ENCODE data around the gene MFAP2. TPM values are rescaled to one million over a fixed set of nuclear protein-coding genes. Genes with fewer than 3 reads are reported as not detected.

The MFAP2 gene
- total RNA-seq, 1 experiment from 2014 or later: 141 TPM

DNA sequence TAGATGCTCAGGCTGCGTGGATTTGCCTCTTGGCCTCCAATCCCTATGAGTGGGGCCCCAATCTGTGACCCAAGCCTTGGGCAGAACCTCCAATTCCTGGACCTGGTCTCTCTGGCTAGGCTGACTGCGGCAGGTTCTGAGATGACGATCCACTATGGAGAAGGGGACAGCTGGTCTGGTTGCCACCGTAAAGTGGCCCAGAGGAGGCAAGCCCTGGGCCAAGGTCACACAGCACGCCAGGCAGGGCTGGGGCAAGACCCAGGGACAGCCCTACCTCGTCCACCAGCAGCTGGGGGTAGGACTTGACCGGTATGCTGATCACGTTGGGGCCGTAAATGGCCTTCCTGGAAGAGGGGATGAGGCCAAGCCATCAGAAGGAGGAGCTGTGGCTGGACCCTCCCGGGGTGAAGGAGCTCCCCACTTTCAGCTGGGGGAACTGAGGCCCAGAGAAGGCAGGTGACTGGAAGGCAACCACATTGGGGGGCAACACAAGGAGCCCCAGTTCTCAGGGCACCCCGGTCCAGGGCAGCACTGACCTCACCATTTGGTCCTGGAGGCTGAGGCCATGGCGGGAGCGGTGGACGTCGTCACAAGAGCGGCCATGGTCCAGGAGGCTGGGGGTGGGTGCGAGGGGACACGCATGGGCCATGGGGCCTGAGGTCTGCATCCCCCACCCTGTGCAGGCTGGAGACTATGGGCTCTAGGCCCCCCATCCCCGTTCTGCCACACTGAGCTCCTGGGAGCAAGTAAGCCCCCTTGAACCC, 21.5 kb upstream of the MFAP2 start:
- no peak for TF ChIP-seq TP53 (CRISPR knock-in tag; IDR thresholded peaks at IDR 0.05)
- TF ChIP-seq, protein P1, sequence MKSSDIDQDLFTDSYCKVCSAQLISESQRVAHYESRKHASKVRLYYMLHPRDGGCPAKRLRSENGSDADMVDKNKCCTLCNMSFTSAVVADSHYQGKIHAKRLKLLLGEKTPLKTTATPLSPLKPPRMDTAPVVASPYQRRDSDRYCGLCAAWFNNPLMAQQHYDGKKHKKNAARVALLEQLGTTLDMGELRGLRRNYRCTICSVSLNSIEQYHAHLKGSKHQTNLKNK (CRISPR knock-in tag; IDR thresholded peaks at IDR 0.05): no peak
- TF ChIP-seq RORB (CRISPR knock-in tag; IDR thresholded peaks at IDR 0.05): no peak
- no peak for TF ChIP-seq ZBTB21 (CRISPR knock-in tag; IDR thresholded peaks at IDR 0.05; ENCODE audit: borderline replicate concordance)
- TF ChIP-seq, protein P2, sequence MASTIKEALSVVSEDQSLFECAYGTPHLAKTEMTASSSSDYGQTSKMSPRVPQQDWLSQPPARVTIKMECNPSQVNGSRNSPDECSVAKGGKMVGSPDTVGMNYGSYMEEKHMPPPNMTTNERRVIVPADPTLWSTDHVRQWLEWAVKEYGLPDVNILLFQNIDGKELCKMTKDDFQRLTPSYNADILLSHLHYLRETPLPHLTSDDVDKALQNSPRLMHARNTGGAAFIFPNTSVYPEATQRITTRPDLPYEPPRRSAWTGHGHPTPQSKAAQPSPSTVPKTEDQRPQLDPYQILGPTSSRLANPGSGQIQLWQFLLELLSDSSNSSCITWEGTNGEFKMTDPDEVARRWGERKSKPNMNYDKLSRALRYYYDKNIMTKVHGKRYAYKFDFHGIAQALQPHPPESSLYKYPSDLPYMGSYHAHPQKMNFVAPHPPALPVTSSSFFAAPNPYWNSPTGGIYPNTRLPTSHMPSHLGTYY (CRISPR knock-in tag; IDR thresholded peaks at IDR 0.05): no peak
- TF ChIP-seq KAT7 (CRISPR knock-in tag; IDR thresholded peaks at IDR 0.05; ENCODE audit: borderline replicate concordance): no peak
- no peak for TF ChIP-seq ETV6 (CRISPR knock-in tag; IDR thresholded peaks at IDR 0.05)
- DNase-seq (ENCODE audit: low spot score) (no peak), ATAC-seq (no peak)
- Mint-ChIP-seq H3K27me3 (ENCODE audit: low read depth) (no peaks in the 10 kb centered on the region), H3K27ac (no peak overlapping the region), H3K4me1 (peaks cover 1% of the 10 kb centered on the region), H3K4me3 (no peak overlapping the region), H3K36me3 (peaks cover 22% of the 10 kb centered on the region), H3K9me3 (no peaks in the 10 kb centered on the region)
- ChIA-PET CTCF (interaction anchor here (1.1 to 5.4 kb wide), 3 partner anchors 11 to 41 kb away, joined by 5 to 67 read pairs (median 5); no protein-coding TSS in a partner anchor), POLR2A (interaction anchor here (0.5 to 0.6 kb wide), 2 partner anchors 113 to 188 kb away, joined by 3 read pairs; no protein-coding TSS in a partner anchor)

GRCh38 chr1:16999863-17000262, 19.4 kb upstream of the MFAP2 start:
- Mint-ChIP-seq H3K4me1 (no peaks in the 10 kb centered on the region), H3K9me3 (no peaks in the 10 kb centered on the region), H3K27ac (no peak overlapping the region), H3K4me3 (no peak overlapping the region), H3K27me3 (ENCODE audit: low read depth) (no peaks in the 10 kb centered on the region), H3K36me3 (peaks cover 22% of the 10 kb centered on the region)
- ChIA-PET CTCF (interaction anchor here (0.6 to 5.4 kb wide), 20 partner anchors 9 to 286 kb away, joined by 3 to 67 read pairs (median 4); partner anchors contain the start of genes ATP13A2 and MFAP2), POLR2A (interaction anchor here (0.6 kb wide), 1 partner anchor 1304 kb away, joined by 3 read pairs; no protein-coding TSS in a partner anchor)
- no peak for DNase-seq (ENCODE audit: low spot score)
- ATAC-seq: peak; percentile 51
- TF ChIP-seq KAT7 (CRISPR knock-in tag; IDR thresholded peaks at IDR 0.05; ENCODE audit: borderline replicate concordance) (no peak), ZNF416 (CRISPR knock-in tag; IDR thresholded peaks at IDR 0.05) (no peak), E2F1 (CRISPR knock-in tag; IDR thresholded peaks at IDR 0.05) (no peak), PRRX2 (CRISPR knock-in tag; IDR thresholded peaks at IDR 0.05) (no peak), ZNF219 (CRISPR knock-in tag; IDR thresholded peaks at IDR 0.05; ENCODE audit: borderline replicate concordance) (no peak), NFE2L1 (CRISPR knock-in tag; IDR thresholded peaks at IDR 0.05) (no peak), SOX15 (CRISPR knock-in tag; IDR thresholded peaks at IDR 0.05) (no peak), ARID4B (CRISPR knock-in tag; IDR thresholded peaks at IDR 0.05; ENCODE audit: borderline replicate concordance) (no peak), ZNF138 (CRISPR knock-in tag; conservative IDR thresholded peaks at IDR 0.05) (no peak)
- TF ChIP-seq, protein P1 (CRISPR knock-in tag; IDR thresholded peaks at IDR 0.05): no peak
- TF ChIP-seq, protein P3, sequence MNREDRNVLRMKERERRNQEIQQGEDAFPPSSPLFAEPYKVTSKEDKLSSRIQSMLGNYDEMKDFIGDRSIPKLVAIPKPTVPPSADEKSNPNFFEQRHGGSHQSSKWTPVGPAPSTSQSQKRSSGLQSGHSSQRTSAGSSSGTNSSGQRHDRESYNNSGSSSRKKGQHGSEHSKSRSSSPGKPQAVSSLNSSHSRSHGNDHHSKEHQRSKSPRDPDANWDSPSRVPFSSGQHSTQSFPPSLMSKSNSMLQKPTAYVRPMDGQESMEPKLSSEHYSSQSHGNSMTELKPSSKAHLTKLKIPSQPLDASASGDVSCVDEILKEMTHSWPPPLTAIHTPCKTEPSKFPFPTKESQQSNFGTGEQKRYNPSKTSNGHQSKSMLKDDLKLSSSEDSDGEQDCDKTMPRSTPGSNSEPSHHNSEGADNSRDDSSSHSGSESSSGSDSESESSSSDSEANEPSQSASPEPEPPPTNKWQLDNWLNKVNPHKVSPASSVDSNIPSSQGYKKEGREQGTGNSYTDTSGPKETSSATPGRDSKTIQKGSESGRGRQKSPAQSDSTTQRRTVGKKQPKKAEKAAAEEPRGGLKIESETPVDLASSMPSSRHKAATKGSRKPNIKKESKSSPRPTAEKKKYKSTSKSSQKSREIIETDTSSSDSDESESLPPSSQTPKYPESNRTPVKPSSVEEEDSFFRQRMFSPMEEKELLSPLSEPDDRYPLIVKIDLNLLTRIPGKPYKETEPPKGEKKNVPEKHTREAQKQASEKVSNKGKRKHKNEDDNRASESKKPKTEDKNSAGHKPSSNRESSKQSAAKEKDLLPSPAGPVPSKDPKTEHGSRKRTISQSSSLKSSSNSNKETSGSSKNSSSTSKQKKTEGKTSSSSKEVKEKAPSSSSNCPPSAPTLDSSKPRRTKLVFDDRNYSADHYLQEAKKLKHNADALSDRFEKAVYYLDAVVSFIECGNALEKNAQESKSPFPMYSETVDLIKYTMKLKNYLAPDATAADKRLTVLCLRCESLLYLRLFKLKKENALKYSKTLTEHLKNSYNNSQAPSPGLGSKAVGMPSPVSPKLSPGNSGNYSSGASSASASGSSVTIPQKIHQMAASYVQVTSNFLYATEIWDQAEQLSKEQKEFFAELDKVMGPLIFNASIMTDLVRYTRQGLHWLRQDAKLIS (CRISPR knock-in tag; IDR thresholded peaks at IDR 0.05; ENCODE audit: borderline replicate concordance): no peak
- TF ChIP-seq, protein P4, sequence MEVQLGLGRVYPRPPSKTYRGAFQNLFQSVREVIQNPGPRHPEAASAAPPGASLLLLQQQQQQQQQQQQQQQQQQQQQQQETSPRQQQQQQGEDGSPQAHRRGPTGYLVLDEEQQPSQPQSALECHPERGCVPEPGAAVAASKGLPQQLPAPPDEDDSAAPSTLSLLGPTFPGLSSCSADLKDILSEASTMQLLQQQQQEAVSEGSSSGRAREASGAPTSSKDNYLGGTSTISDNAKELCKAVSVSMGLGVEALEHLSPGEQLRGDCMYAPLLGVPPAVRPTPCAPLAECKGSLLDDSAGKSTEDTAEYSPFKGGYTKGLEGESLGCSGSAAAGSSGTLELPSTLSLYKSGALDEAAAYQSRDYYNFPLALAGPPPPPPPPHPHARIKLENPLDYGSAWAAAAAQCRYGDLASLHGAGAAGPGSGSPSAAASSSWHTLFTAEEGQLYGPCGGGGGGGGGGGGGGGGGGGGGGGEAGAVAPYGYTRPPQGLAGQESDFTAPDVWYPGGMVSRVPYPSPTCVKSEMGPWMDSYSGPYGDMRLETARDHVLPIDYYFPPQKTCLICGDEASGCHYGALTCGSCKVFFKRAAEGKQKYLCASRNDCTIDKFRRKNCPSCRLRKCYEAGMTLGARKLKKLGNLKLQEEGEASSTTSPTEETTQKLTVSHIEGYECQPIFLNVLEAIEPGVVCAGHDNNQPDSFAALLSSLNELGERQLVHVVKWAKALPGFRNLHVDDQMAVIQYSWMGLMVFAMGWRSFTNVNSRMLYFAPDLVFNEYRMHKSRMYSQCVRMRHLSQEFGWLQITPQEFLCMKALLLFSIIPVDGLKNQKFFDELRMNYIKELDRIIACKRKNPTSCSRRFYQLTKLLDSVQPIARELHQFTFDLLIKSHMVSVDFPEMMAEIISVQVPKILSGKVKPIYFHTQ (CRISPR knock-in tag; IDR thresholded peaks at IDR 0.05): no peak
- TF ChIP-seq, protein P2 (CRISPR knock-in tag; IDR thresholded peaks at IDR 0.05): no peak
